Stimulated activated naive CD8-positive, alpha-beta T cell treated with anti-CD3 and anti-CD28 coated beads, Interleukin-15, Interleukin-2, amounts not matched to agents 100 U/mL and 50 U/mL, for 24 hours (primary cell): ENCODE data around the gene SLCO2A1.
A peak's percentile ranks its signal among the peaks of the same experiment; 100 is the strongest.

Experiments
- ATAC-seq: fragments of 150-1000 bp; cut with Tn5 transposase; one replicate; pipeline ENCODE4 v1.10.0; 2021
- DNase-seq: peaks from one replicate; pipeline ENCODE4 v3.0.0; 2021

Gene SLCO2A1

GRCh38 chr3:133884054-133884886, 145.5 kb downstream of the SLCO2A1 start:
- no peak for ATAC-seq
- DNase-seq, result no peak

- ATAC-seq (no peak), DNase-seq (no peak)
These were observed 146.1 kb downstream of the SLCO2A1 start for GRCh38 chr3:133883641-133884040.

GRCh38 chr3:133882986-133883586, 146.6 kb downstream of the SLCO2A1 start:
- DNase-seq, result no peak
- ATAC-seq, result no peak

GRCh38 chr3:133881939-133882825, 147.5 kb downstream of the SLCO2A1 start:
- DNase-seq (no peak), ATAC-seq (peak; percentile 77)

GRCh38 chr3:133881492-133881891, 148.2 kb downstream of the SLCO2A1 start:
- ATAC-seq (no peak), DNase-seq (no peak)

- ATAC-seq (no peak), DNase-seq (no peak)
These were observed 148.8 kb downstream of the SLCO2A1 start for GRCh38 chr3:133880886-133881455.

GRCh38 chr3:133880287-133880686, 149.4 kb downstream of the SLCO2A1 start:
- DNase-seq (no peak), ATAC-seq (no peak)

- ATAC-seq, result no peak
- no peak for DNase-seq
These were observed 151.2 kb downstream of the SLCO2A1 start for GRCh38 chr3:133878518-133878917.
